CD4-positive, alpha-beta T cell (primary cell): ENCODE data around the gene CRYBG1. TPM values are rescaled to one million over a fixed set of nuclear protein-coding genes. Genes with fewer than 3 reads are reported as not detected.

Experiments used
- ATAC-seq: fragments of 200-7000 bp; cut with Tn5 transposase; one replicate; pipeline ENCODE4 v1.10.0; 2022; ENCODE audit warnings: mild to moderate bottlenecking; ENCODE audit not compliant: poor library complexity
- CTCF ChIA-PET: fragments of 350-600 bp; sonication (Branson Sonifier 250); formaldehyde crosslinking; loops from one replicate; lab custom pipeline; 2021; ENCODE audit warnings: antibody characterized with exemption, inconsistent platforms; lab: Charles Lee
- POLR2A ChIA-PET: fragments of 350-600 bp; sonication (Branson Sonifier 250); formaldehyde crosslinking; loops from one replicate; lab custom pipeline; 2021; ENCODE audit warnings: antibody characterized with exemption, inconsistent platforms; lab: Charles Lee
- DNase-seq, 14 experiments: peaks; one replicate each; pipeline ENCODE4 v3.0.0-alpha.2; 2013 to 2020; ENCODE audit warnings: mixed read lengths in 2 of 14
- H3K27ac ChIP-seq, 2 donors: one replicate each; pipeline versions ENCODE4 v1.5.1 to v1.7.0; 2013; ENCODE audit warnings: low read length in 2 of 2, low read depth in 1 of 2, mild to moderate bottlenecking in 1 of 2
- H3K27me3 ChIP-seq, 2 experiments: 1 replicate in 1 of 2; 2 replicates in 1 of 2; pipeline versions ENCODE4 v1.6.1 to v1.7.0; 2013; ENCODE audit warnings: low read length in 2 of 2, control low read depth in 1 of 2, mild to moderate bottlenecking in 1 of 2, moderate library complexity in 1 of 2; ENCODE audit not compliant: insufficient read depth in 2 of 2, control insufficient read depth in 1 of 2
- H3K36me3 ChIP-seq: one replicate; pipeline ENCODE4 v1.6.1; 2013; ENCODE audit warnings: low read length, control low read depth; ENCODE audit not compliant: insufficient read depth
- H3K4me1 ChIP-seq: one replicate; pipeline ENCODE4 v1.6.1; 2013; ENCODE audit warnings: low read length, control low read depth; ENCODE audit not compliant: insufficient read depth
- H3K4me3 ChIP-seq: one replicate; pipeline ENCODE4 v1.5.1; 2013; ENCODE audit warnings: mild to moderate bottlenecking, low read length, moderate library complexity
- H3K9me3 ChIP-seq, 2 experiments: 1 replicate in 1 of 2; 2 replicates in 1 of 2; pipeline versions ENCODE4 v1.6.1 to v1.7.0; 2013; ENCODE audit warnings: low read length in 2 of 2, mild to moderate bottlenecking in 2 of 2, control low read depth in 1 of 2, moderate library complexity in 1 of 2; ENCODE audit not compliant: control insufficient read depth in 1 of 2, insufficient read depth in 1 of 2
- H3K27ac Mint-ChIP-seq: one replicate; pipeline ENCODE4 v1.8.0; 2020; ENCODE audit warnings: mixed read lengths
- H3K27me3 Mint-ChIP-seq: one replicate; pipeline ENCODE4 v1.8.0; 2021; ENCODE audit warnings: mixed read lengths
- H3K36me3 Mint-ChIP-seq: one replicate; pipeline ENCODE4 v1.8.0; 2021; ENCODE audit warnings: low read depth, mixed read lengths
- H3K4me1 Mint-ChIP-seq: one replicate; pipeline ENCODE4 v1.8.0; 2021; ENCODE audit warnings: low read depth, mixed read lengths
- H3K4me3 Mint-ChIP-seq: one replicate; pipeline ENCODE4 v1.8.0; 2020; ENCODE audit warnings: mild to moderate bottlenecking, mixed read lengths
- H3K9me3 Mint-ChIP-seq: one replicate; pipeline ENCODE4 v1.8.0; 2020; ENCODE audit warnings: mixed read lengths
- intact Hi-C, 2 experiments: fragments of 100-400 bp; cut with DNase I in 1 of 2; cut with micrococcal nuclease in 1 of 2; formaldehyde crosslinking; loops; one replicate each; pipeline versions ENCODE4 v1.15.1 to v1.9.0; 2023 to 2025; cut with DNase I, micrococcal nuclease
- total RNA-seq, 174 experiments: library from RNA in 2 of 174; stranded (reverse) in 2 of 174; gene quantifications; one replicate each; pipeline ENCODE4 v1.2.3 and lab custom pipeline; 2021 to 2026
- TF ChIP-seq, protein P1 (sequence below): fragments of 200-600 bp; IDR thresholded peaks from one replicate; pipeline ENCODE4 v1.8.0; 2022; ENCODE audit warnings: antibody characterized with exemption, mild to moderate bottlenecking

The CRYBG1 gene
- total RNA-seq, 2 experiments from 2014 or later: 58.5 to 59.4 TPM

DNA sequence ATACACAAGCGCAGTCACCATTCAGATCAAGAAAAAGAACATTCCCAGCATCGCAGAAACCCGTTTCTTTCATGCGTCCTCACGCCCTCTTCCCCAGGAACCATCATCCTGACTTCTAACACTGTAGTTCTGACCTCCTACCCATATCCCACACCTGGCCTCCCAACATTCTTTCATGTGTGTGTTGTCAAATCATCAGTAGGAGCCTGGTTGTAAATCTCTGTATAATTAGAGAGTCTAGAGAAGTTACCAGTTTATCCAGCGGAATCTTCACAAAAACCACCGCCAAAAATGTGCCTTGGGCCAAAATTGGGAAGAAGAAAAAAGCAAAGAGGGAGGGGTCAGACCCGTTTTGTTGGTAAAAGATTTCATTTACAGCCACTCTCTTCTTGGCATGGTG is 177.1 kb downstream of the CRYBG1 start:
- no peak overlapping the region for H3K4me3 ChIP-seq
- ATAC-seq (no peak), DNase-seq (no peak)
- peaks cover 24% of the 10 kb centered on the region for H3K4me1 ChIP-seq
- Mint-ChIP-seq H3K36me3 (peaks cover 87% of the 10 kb centered on the region), H3K4me3 (peak overlapping the region; percentile 13), H3K27ac (peak overlapping the region; percentile 66), H3K4me1 (peaks cover 72% of the 10 kb centered on the region), H3K9me3 (no peaks in the 10 kb centered on the region), H3K27me3 (no peaks in the 10 kb centered on the region)
- peak overlapping the region; percentile 8 to 37 for H3K27ac ChIP-seq
- intact Hi-C loops: loop anchor here (2.0 to 10.0 kb wide), 2 partner anchors 17 to 543 kb away; no protein-coding TSS in a partner anchor
- ChIA-PET CTCF (interaction anchor here (5.7 kb wide), 1 partner anchor 26 kb away, joined by 31 read pairs; no protein-coding TSS in a partner anchor), POLR2A (interaction anchor here (1.1 to 6.0 kb wide), 3 partner anchors 17 to 212 kb away, joined by 4 to 38 read pairs (median 14); partner anchors contain the start of gene ATG5)
- no peaks in the 10 kb centered on the region for H3K27me3 ChIP-seq
- H3K9me3 ChIP-seq: no peaks in the 10 kb centered on the region
- H3K36me3 ChIP-seq: peaks cover 64% of the 10 kb centered on the region
- TF ChIP-seq, protein P1, sequence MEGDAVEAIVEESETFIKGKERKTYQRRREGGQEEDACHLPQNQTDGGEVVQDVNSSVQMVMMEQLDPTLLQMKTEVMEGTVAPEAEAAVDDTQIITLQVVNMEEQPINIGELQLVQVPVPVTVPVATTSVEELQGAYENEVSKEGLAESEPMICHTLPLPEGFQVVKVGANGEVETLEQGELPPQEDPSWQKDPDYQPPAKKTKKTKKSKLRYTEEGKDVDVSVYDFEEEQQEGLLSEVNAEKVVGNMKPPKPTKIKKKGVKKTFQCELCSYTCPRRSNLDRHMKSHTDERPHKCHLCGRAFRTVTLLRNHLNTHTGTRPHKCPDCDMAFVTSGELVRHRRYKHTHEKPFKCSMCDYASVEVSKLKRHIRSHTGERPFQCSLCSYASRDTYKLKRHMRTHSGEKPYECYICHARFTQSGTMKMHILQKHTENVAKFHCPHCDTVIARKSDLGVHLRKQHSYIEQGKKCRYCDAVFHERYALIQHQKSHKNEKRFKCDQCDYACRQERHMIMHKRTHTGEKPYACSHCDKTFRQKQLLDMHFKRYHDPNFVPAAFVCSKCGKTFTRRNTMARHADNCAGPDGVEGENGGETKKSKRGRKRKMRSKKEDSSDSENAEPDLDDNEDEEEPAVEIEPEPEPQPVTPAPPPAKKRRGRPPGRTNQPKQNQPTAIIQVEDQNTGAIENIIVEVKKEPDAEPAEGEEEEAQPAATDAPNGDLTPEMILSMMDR: no peak

DNA sequence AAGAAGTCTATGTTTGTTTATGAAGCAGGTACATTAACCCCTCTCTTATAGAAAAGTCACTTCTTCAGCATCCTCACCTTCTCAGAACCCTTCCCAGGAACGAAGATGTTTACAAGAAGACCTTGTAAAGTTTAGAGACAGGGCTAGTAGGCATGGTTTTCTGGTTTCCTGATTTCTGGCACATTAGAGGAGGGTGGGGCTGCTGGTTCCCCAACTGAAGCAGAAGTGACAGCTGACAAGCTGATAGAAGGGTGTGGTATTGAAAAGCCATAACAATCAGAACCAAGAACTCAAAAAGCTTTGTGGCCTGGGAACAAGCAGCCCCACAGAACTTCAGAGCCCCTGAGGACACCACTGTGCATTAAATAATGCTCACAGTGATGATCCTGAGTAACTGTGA is 177.6 kb downstream of the CRYBG1 start:
- ATAC-seq (peak; percentile 42), DNase-seq (peak in 4 of 14 experiments; percentile 21 to 46 (median 38))
- peaks cover 85% of the 10 kb centered on the region for H3K36me3 Mint-ChIP-seq
- Histone ChIP-seq H3K4me3 (no peak overlapping the region), H3K4me1 (peaks cover 20% of the 10 kb centered on the region), H3K27me3 (no peaks in the 10 kb centered on the region), H3K27ac (peak overlapping the region; percentile 37 to 39), H3K9me3 (no peaks in the 10 kb centered on the region), H3K36me3 (peaks cover 60% of the 10 kb centered on the region)
- intact Hi-C loops: loop anchor here (2.0 to 10.0 kb wide), 2 partner anchors 17 to 543 kb away; no protein-coding TSS in a partner anchor
- H3K27me3 Mint-ChIP-seq: no peaks in the 10 kb centered on the region
- ChIA-PET CTCF (interaction anchor here (5.7 kb wide), 1 partner anchor 26 kb away, joined by 31 read pairs; no protein-coding TSS in a partner anchor), POLR2A (interaction anchor here (1.1 to 6.0 kb wide), 3 partner anchors 17 to 213 kb away, joined by 4 to 38 read pairs (median 14); partner anchors contain the start of gene ATG5)
- H3K4me3 Mint-ChIP-seq: peak overlapping the region; percentile 30
- H3K4me1 Mint-ChIP-seq: peaks cover 67% of the 10 kb centered on the region
- peak overlapping the region; percentile 66 for H3K27ac Mint-ChIP-seq
- TF ChIP-seq, protein P1: no peak
- H3K9me3 Mint-ChIP-seq: no peaks in the 10 kb centered on the region

DNA sequence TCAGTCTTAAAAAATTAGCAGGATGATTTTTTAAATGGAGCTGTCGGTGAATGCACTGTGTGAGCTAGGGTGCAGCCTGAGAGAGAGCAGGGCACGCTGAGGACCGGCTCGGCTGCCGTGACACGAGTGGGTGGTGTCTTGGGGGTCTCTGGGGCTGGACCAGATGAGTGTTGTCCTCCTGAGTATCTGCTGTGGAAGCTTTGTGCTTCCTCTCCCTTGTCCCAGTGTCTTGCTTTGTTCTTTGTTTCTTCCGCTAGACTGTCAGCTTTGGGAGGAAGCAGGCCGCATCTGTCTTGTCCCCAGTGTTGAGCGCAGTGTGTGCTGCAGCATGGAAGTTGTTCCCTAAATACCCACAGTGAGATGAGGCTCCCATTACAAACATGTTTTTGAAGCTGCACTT is 179.4 kb downstream of the CRYBG1 start:
- Mint-ChIP-seq H3K4me3 (no peak overlapping the region), H3K27ac (peak overlapping the region; percentile 66), H3K9me3 (no peaks in the 10 kb centered on the region), H3K27me3 (no peaks in the 10 kb centered on the region), H3K4me1 (peaks cover 59% of the 10 kb centered on the region), H3K36me3 (peaks cover 85% of the 10 kb centered on the region)
- ATAC-seq (no peak), DNase-seq (no peak)
- intact Hi-C loops: loop anchor here (2.0 to 10.0 kb wide), 2 partner anchors 19 to 545 kb away; no protein-coding TSS in a partner anchor
- TF ChIP-seq, protein P1: no peak
- Histone ChIP-seq H3K36me3 (peaks cover 61% of the 10 kb centered on the region), H3K27me3 (no peaks in the 10 kb centered on the region), H3K27ac (no peak overlapping the region), H3K9me3 (no peaks in the 10 kb centered on the region), H3K4me1 (peaks cover 14% of the 10 kb centered on the region), H3K4me3 (no peak overlapping the region)
- ChIA-PET POLR2A (interaction anchor here (1.5 to 6.0 kb wide), 2 partner anchors 19 to 28 kb away, joined by 9 to 38 read pairs; no protein-coding TSS in a partner anchor), CTCF (interaction anchor here (0.6 to 5.7 kb wide), 2 partner anchors 28 to 88 kb away, joined by 4 to 31 read pairs; no protein-coding TSS in a partner anchor)
